Cardiac muscle cell (in vitro differentiated cells and primary cell): Measurements from ENCODE around the gene DAAM1. TPM values are rescaled to one million over a fixed set of nuclear protein-coding genes. Genes with fewer than 3 reads are reported as not detected.

Experiments
- DNase-seq, 2 donors: peaks; one replicate each; pipeline versions ENCODE4 v3.0.0 to v3.0.0-alpha.2; 2010 to 2017; ENCODE audit warnings: low read depth in 1 of 2, low spot score in 1 of 2
- H3K27ac ChIP-seq: fragments of 200-600 bp; sonication (generic); 2 replicates; pipeline ENCODE4 v1.5.1; 2016
- H3K27me3 ChIP-seq: fragments of 200-600 bp; sonication (generic); 2 replicates; pipeline ENCODE4 v1.6.0; 2016; ENCODE audit warnings: control low read depth
- H3K36me3 ChIP-seq: fragments of 200-600 bp; sonication (generic); 2 replicates; pipeline ENCODE4 v1.5.1; 2016; ENCODE audit warnings: control low read depth
- H3K4me1 ChIP-seq: fragments of 200-600 bp; sonication (generic); 2 replicates; pipeline ENCODE4 v1.8.1; 2017; ENCODE audit warnings: low read depth, mild to moderate bottlenecking, mixed run types
- H3K4me3 ChIP-seq: fragments of 200-600 bp; sonication (generic); 2 replicates; pipeline ENCODE4 v1.5.1; 2016; ENCODE audit warnings: mild to moderate bottlenecking
- H3K9me3 ChIP-seq: fragments of 200-600 bp; sonication (generic); 2 replicates; pipeline ENCODE4 v1.5.1; 2017; ENCODE audit warnings: low read depth, mild to moderate bottlenecking, control low read depth
- CTCF ChIP-seq: IDR thresholded peaks from 2 replicates; pipeline ENCODE4 v1.5.1; 2012; ENCODE audit warnings: low read depth, mild to moderate bottlenecking, low read length
- polyA plus RNA-seq: library from polyadenylated mRNA; unstranded; fragments of >200 nt; fragmentation: Nextera tagmentation; extraction: Ambion mirVana; gene quantifications from 2 replicates; pipeline ENCODE4 v1.2.1, GENCODE V29; 2016
- total RNA-seq: library from RNA; depleted of rRNA; stranded (reverse); fragments of >200 nt; gene quantifications from 2 replicates; pipeline ENCODE4 v1.2.3, GENCODE V29; 2016

Gene DAAM1
- total and polyA plus RNA-seq, 2 experiments from 2014 or later, result 33.9 to 34.2 TPM

- no peaks in the 10 kb centered on the region for H3K27me3 ChIP-seq
- DNase-seq, result no peak
- no peak for TF ChIP-seq CTCF
Measured at GRCh38 chr14:59177262-59177661, 11.2 kb upstream of the DAAM1 start.

GRCh38 chr14:59181791-59182190 lies 6.7 kb upstream of the DAAM1 start:
- no peak overlapping the region for H3K4me3 ChIP-seq
- H3K27ac ChIP-seq, result no peak overlapping the region
- H3K4me1 ChIP-seq, result no peaks in the 10 kb centered on the region
- no peak for TF ChIP-seq CTCF
- H3K27me3 ChIP-seq, result no peaks in the 10 kb centered on the region
- no peak for DNase-seq
- no peaks in the 10 kb centered on the region for H3K36me3 ChIP-seq
- no peaks in the 10 kb centered on the region for H3K9me3 ChIP-seq

More at GRCh38 chr14:59177262-59177661, 11.2 kb upstream of the DAAM1 start:
- no peak overlapping the region for H3K27ac ChIP-seq
- H3K36me3 ChIP-seq, result no peaks in the 10 kb centered on the region
- no peaks in the 10 kb centered on the region for H3K9me3 ChIP-seq
- H3K4me3 ChIP-seq, result no peak overlapping the region
- H3K4me1 ChIP-seq, result no peaks in the 10 kb centered on the region

- Histone ChIP-seq H3K27ac (no peak overlapping the region), H3K36me3 (no peaks in the 10 kb centered on the region), H3K27me3 (no peaks in the 10 kb centered on the region), H3K4me3 (no peak overlapping the region), H3K9me3 (no peaks in the 10 kb centered on the region), H3K4me1 (no peaks in the 10 kb centered on the region)
- TF ChIP-seq CTCF, result no peak
- DNase-seq, result no peak
Measured at GRCh38 chr14:59182641-59183040, 5.8 kb upstream of the DAAM1 start.

- DNase-seq, result no peak
- Histone ChIP-seq H3K4me1 (no peaks in the 10 kb centered on the region), H3K27me3 (no peaks in the 10 kb centered on the region), H3K4me3 (no peak overlapping the region), H3K36me3 (no peaks in the 10 kb centered on the region), H3K9me3 (no peaks in the 10 kb centered on the region), H3K27ac (no peak overlapping the region)
- no peak for TF ChIP-seq CTCF
Measured at GRCh38 chr14:59183150-59183549, 5.3 kb upstream of the DAAM1 start.

GRCh38 chr14:59184396-59184795 lies 4.1 kb upstream of the DAAM1 start:
- Histone ChIP-seq H3K4me1 (no peaks in the 10 kb centered on the region), H3K4me3 (no peak overlapping the region), H3K27me3 (no peaks in the 10 kb centered on the region), H3K9me3 (no peaks in the 10 kb centered on the region), H3K27ac (no peak overlapping the region), H3K36me3 (no peaks in the 10 kb centered on the region)
- DNase-seq, result no peak
- TF ChIP-seq CTCF, result no peak

- no peak for DNase-seq
- no peaks in the 10 kb centered on the region for H3K27me3 ChIP-seq
- H3K9me3 ChIP-seq, result no peaks in the 10 kb centered on the region
- H3K36me3 ChIP-seq, result no peaks in the 10 kb centered on the region
- H3K4me3 ChIP-seq, result no peak overlapping the region
- no peak for TF ChIP-seq CTCF
- H3K27ac ChIP-seq, result no peak overlapping the region
- peaks cover 5% of the 10 kb centered on the region for H3K4me1 ChIP-seq
Measured at GRCh38 chr14:59185676-59186075, 2.8 kb upstream of the DAAM1 start.
